Ramos (cell line): ENCODE results near the gene SUMF1.

ENCODE experiments used
- in situ Hi-C: fragments of 300-500 bp; cut with MboI; formaldehyde crosslinking; loops from one replicate; pipeline ENCODE4 v1.14.3; 2022; ENCODE audit warnings: low sequenced_read_pairs; ENCODE audit not compliant: unreplicated experiment

The SUMF1 gene

GRCh38 chr3:4419920-4420319, 47.1 kb downstream of the SUMF1 start:
- in situ Hi-C loops, result no loop called here

DNA sequence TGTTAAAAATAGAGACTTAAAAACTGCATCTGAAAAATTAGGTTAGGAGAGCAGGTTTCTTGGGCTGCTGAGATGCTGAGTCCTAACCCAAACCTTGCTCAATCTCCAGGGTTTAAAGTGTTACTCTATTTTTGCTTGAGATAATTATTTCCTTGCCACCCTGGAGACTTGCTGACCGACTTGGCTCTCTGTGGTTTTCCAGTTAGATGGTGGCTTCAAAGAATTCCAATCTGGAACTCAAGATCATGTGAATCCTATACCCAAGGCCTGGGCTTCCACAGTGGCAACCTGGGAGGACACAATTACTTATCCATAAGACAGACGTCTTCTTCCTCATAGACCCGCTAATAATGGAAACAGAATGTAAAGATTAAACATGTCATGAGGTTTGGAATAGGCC, 47.7 kb downstream of the SUMF1 start:
- in situ Hi-C loops, result no loop called here

DNA sequence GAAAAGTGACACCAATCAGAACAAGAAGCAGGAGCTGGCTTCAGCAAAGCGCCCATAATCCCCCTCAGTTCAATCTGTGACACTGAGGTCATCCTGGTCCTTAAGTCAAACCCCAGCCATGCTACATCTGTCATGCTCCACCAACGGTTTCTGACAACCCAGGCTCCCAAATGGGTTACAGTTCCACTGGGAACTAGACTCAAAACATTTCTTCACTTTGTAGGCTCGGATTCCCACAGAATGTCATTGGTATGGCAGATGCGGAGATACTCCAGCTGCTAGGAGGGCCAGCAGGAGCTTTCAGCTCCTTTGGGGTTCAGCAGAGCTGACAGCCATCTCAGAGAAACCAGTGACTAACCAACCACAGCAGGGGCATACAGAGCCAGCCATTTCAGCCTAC, 48.9 kb downstream of the SUMF1 start:
- in situ Hi-C loops, result no loop called here

- in situ Hi-C loops, result no loop called here
Measured at GRCh38 chr3:4417449-4417848, 49.6 kb downstream of the SUMF1 start.

GRCh38 chr3:4416961-4417360, 50.1 kb downstream of the SUMF1 start:
- in situ Hi-C loops, result no loop called here

DNA sequence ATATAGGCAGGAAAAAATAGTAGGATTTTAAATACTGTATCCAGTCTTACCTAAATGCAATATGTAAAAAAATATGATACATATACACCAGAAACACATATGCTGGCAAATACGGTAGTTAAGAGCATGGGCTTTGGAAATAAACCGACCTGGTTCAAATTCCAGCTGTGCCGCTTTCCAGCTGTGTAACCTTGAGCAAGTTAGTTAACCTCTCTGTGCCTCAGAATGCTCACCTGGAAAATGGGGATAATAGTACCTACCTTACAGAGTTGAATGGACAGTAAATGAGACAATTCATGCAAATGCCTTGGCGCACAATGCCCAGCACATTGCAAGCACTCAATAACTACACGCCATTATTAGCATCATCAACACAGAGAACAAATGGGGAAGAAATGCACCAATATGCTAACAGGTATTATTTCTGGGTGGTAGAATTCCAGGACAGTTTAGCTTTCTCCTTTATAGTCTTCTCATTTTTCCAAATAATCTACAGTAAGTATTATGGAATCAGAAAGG, 50.6 kb downstream of the SUMF1 start:
- in situ Hi-C loops, result no loop called here

- in situ Hi-C loops, result no loop called here
Measured at GRCh38 chr3:4413467-4413866, 53.6 kb downstream of the SUMF1 start.

DNA sequence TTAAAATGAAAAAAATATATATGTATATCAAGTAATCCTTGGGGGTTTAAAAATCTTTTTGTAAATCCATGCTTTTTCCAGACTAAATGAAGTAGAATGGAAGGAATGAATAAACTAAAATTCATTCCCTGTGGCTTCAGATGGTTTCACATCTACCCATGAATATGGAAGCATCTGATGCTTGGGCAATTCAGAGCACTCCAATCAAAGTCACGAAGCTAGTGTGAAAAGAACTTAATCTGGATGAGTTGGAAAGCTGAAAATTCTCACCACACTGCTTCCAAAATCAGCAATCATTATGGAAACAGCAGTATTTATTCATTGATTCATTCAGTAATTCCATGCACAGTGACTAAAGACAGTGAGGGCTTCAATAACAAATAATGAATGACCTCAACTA, 55.2 kb downstream of the SUMF1 start:
- in situ Hi-C loops, result no loop called here

GRCh38 chr3:4411236-4411635, 55.8 kb downstream of the SUMF1 start:
- in situ Hi-C loops, result no loop called here

DNA sequence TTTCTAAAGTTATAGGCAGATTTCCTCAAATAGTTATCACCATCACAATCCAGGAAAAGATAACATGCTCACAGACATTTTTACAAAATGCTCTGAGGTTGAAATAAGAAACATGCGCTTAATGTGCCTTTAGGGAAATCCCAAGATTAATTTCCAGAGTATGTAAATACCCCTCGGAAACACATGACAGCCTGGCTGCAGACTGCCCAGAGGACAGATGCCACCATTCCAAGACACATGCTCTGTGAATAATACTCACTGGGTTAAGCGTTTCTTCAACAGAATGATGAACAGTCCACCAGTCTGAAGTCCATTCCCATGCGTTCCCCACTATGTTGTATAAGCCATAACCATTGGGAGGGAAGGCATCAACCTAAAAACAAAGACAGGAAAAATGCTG, 56.5 kb downstream of the SUMF1 start:
- in situ Hi-C loops, result no loop called here

GRCh38 chr3:4409971-4410573, 57.0 kb downstream of the SUMF1 start:
- in situ Hi-C loops, result no loop called here

- in situ Hi-C loops, result no loop called here
Measured at GRCh38 chr3:4409415-4409814, 57.7 kb downstream of the SUMF1 start.

- in situ Hi-C loops, result no loop called here
Measured at GRCh38 chr3:4408958-4409357, 58.1 kb downstream of the SUMF1 start.

DNA sequence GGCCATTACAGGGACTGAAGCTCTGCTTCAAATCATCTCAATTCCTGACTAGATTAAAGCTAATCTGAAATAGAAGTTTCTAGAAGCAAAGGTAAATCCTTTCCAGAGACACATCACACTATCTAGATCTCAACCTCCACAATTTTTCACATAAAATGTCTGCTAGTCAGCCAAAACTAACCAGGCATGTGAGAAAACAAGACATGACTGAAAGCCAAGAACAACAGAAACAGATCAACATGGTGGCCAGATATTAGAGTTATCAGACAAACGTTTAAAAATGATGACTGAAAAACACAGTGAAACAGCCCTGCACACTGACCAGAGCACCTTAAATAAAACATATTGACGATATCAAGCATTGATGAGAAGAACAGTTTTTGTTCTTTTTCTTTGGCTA, 59.1 kb downstream of the SUMF1 start:
- in situ Hi-C loops, result no loop called here

DNA sequence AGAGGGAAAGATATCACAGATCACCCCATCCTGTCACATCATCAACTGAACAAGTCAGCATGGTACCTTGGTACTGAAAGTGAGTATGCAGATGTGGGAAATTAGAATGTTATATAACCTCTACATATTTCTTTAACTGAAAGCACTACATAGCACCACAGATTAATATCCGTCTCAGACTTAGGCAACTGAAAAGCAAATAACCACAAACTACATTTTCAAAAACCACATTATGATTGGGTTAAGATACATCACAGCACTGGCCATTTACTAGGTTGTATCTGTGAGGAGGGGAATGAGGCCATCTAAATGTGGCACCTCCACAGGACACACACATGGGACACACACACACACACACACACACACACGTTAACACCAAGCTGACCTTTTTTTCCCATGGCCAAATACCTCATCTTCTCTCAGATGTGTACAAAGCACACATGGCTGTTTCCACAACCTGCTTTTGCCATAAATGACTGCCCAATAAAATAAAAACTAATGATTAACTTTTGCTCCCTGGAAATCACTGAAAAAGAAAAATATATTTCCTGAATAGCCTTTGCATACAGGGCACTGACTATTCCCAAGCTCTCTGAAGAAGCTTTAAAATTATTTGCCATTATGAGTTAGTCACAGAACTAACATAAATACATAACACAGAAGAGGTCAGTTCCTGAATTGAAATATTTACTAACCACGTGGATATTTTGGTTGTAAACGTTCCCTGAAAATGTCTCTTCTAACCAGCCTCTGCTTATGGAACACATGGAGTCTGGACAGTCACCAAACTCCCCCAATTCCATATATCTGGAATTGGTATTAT, 60.1 kb downstream of the SUMF1 start:
- in situ Hi-C loops, result no loop called here

DNA sequence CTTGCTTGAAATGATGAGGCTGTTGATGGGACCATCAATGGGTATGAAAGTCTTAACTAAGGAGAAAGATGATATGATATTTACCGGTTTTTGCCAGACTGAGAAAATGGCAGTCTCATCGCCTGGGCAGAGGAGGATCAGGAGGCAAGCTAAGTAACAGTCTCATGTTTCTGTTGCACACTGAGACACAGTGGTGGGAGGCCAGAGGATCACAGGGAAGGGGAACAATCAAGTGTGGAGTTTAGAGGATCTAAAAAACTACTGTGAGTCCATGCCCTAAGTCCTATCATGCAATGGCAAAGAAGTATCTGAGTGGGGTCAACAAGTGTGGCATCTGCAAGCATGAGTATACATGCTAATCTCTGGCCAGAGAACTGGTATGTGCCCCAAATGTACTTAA, 62.2 kb downstream of the SUMF1 start:
- in situ Hi-C loops, result no loop called here

GRCh38 chr3:4401441-4401840, 65.6 kb downstream of the SUMF1 start:
- in situ Hi-C loops, result no loop called here

- in situ Hi-C loops, result no loop called here
Measured at GRCh38 chr3:4399476-4399875, 67.6 kb downstream of the SUMF1 start.

GRCh38 chr3:4398941-4399245, 68.2 kb downstream of the SUMF1 start:
- in situ Hi-C loops, result no loop called here

- in situ Hi-C loops, result no loop called here
Measured at GRCh38 chr3:4398120-4398940, 68.7 kb downstream of the SUMF1 start.

- in situ Hi-C loops, result no loop called here
Measured at GRCh38 chr3:4397466-4397865, 69.6 kb downstream of the SUMF1 start.
